GM12801 (cell line): ENCODE measurements around the gene FLOT2.

Experiments used
- CTCF ChIP-seq: IDR thresholded peaks from one replicate; pipeline ENCODE4 v1.5.1; 2011; ENCODE audit warnings: control low read depth; ENCODE audit not compliant: insufficient read length; ENCODE audit errors: extremely low read depth

FLOT2 gene

GRCh38 chr17:28839221-28839620, 58.3 kb downstream of the FLOT2 start:
- no peak for TF ChIP-seq CTCF

- no peak for TF ChIP-seq CTCF
These were observed 63.1 kb downstream of the FLOT2 start for GRCh38 chr17:28834420-28834819.
